HCT116 (cell line): ENCODE results near the gene USP32. TPM values are rescaled to one million over a fixed set of nuclear protein-coding genes. Genes with fewer than 3 reads are reported as not detected.

ENCODE experiments used
- ATAC-seq: fragments of 200-7000 bp; cut with Tn5 transposase; 2 replicates; pipeline ENCODE4 v1.9.1; 2020; ENCODE audit warnings: mild to moderate bottlenecking, moderate library complexity
- BruUV-seq: library from RNA; stranded (reverse); fragments of 400-500 nt; replicated peaks from 2 replicates; lab custom pipeline; 2021; lab: Mats Ljungman, UMichigan
- CTCF ChIA-PET: fragments of 300-600 bp; sonication (Branson Sonifier 250); formaldehyde crosslinking; loops from one replicate; lab custom pipeline; 2021; ENCODE audit warnings: antibody characterized with exemption; lab: Charles Lee
- POLR2A ChIA-PET: fragments of 300-600, 350-600 bp; sonication (Branson Sonifier 250); formaldehyde crosslinking; loops from one replicate; lab custom pipeline; 2021; ENCODE audit warnings: antibody characterized with exemption; lab: Charles Lee
- RAD21 ChIA-PET, 2 experiments: fragments of 300-600 bp; sonication (Branson Sonifier 250); formaldehyde crosslinking; loops; one replicate each; lab custom pipeline; 2023; ENCODE audit warnings: low total read pairs in 2 of 2; ENCODE audit not compliant: uncharacterized antibody in 2 of 2, unreplicated experiment in 2 of 2, low non-redundant PET in 1 of 2; lab: Charles Lee
- DNase-seq: peaks from one replicate; pipeline ENCODE4 v3.0.0-alpha.2; 2010; ENCODE audit warnings: low read depth, low spot score
- H2AFZ ChIP-seq: fragments of 200-600 bp; shearing (Covaris generic), sonication (generic); 2 replicates; pipeline ENCODE4 v1.6.1; 2017; ENCODE audit warnings: low read depth, mixed run types, mixed read lengths, antibody characterized with exemption, low read length; ENCODE audit not compliant: poor library complexity, severe bottlenecking
- H3K27ac ChIP-seq: 2 replicates; pipeline ENCODE4 v1.5.1; 2012; ENCODE audit warnings: low read depth, low read length
- H3K27me3 ChIP-seq: fragments of 200-600 bp; sonication (generic); 2 replicates; pipeline ENCODE4 v1.6.1; 2016; ENCODE audit warnings: mixed run types, low read length, mixed read lengths; ENCODE audit not compliant: insufficient read depth
- H3K36me3 ChIP-seq, 2 experiments: fragments of 200-500 bp in 1 of 2; fragments of 200-600 bp in 1 of 2; sonication (Bioruptor generic) in 1 of 2; sonication (generic) in 1 of 2; 2 replicates each; pipeline versions ENCODE4 v1.5.1 to v1.6.1; 2014 to 2016; ENCODE audit warnings: low read length in 2 of 2, inconsistent platforms in 1 of 2, mixed read lengths in 1 of 2, mixed run types in 1 of 2; ENCODE audit not compliant: insufficient read depth in 2 of 2, control insufficient read depth in 1 of 2
- H3K4me1 ChIP-seq, 2 experiments: fragments of 200-600 bp in 1 of 2; sonication (generic) in 1 of 2; 2 replicates each; pipeline versions ENCODE4 v1.5.1 to v1.6.1; 2012 to 2017; ENCODE audit warnings: low read length in 2 of 2, inconsistent platforms in 1 of 2, mild to moderate bottlenecking in 1 of 2, mixed read lengths in 1 of 2, mixed run types in 1 of 2, moderate library complexity in 1 of 2; ENCODE audit not compliant: insufficient read depth in 2 of 2, control insufficient read depth in 1 of 2
- H3K4me2 ChIP-seq: fragments of 200-600 bp; sonication (generic); 2 replicates; pipeline ENCODE4 v1.6.1; 2017; ENCODE audit warnings: mixed run types, low read length, mixed read lengths
- H3K4me3 ChIP-seq, 2 experiments: fragments of 200-600 bp in 1 of 2; sonication (generic) in 1 of 2; replicated peaks in 1 of 2; 2 replicates each; pipeline ENCODE4 v1.5.1; 2011 to 2016; ENCODE audit warnings: low read length in 2 of 2, control low read depth in 1 of 2, low read depth in 1 of 2, mild to moderate bottlenecking in 1 of 2, mixed read lengths in 1 of 2, mixed run types in 1 of 2
- H3K79me2 ChIP-seq: fragments of 200-600 bp; sonication (generic); 2 replicates; pipeline ENCODE4 v1.6.1; 2017; ENCODE audit warnings: mild to moderate bottlenecking, mixed run types, low read length, moderate library complexity, mixed read lengths; ENCODE audit not compliant: insufficient read depth
- H3K9ac ChIP-seq: fragments of 200-600 bp; sonication (generic); 2 replicates; pipeline ENCODE4 v1.6.1; 2016; ENCODE audit warnings: low read length, mixed read lengths
- H3K9me2 ChIP-seq: fragments of 200-600 bp; sonication (generic), shearing (Covaris generic); 2 replicates; pipeline ENCODE4 v1.6.1; 2017; ENCODE audit warnings: mixed run types, mild to moderate bottlenecking, moderate library complexity; ENCODE audit not compliant: insufficient read depth
- H3K9me3 ChIP-seq, 2 experiments: fragments of 200-500 bp in 1 of 2; fragments of 200-600 bp in 1 of 2; sonication (Bioruptor generic) in 1 of 2; sonication (generic) in 1 of 2; 2 replicates each; pipeline ENCODE4 v1.6.1; 2014 to 2017; ENCODE audit warnings: low read length in 2 of 2, mixed read lengths in 2 of 2, inconsistent platforms in 1 of 2, low read depth in 1 of 2, mild to moderate bottlenecking in 1 of 2, mixed run types in 1 of 2, moderate library complexity in 1 of 2; ENCODE audit not compliant: control insufficient read depth in 1 of 2, insufficient read depth in 1 of 2
- H4K20me1 ChIP-seq: fragments of 200-600 bp; sonication (generic), shearing (Covaris generic); 2 replicates; pipeline ENCODE4 v1.6.1; 2017; ENCODE audit warnings: mixed run types, mild to moderate bottlenecking, moderate library complexity; ENCODE audit not compliant: insufficient read depth
- EGR1 ChIP-seq: IDR thresholded peaks from 2 replicates; pipeline ENCODE4 v1.6.1; 2012; ENCODE audit warnings: low read depth
- ELF1 ChIP-seq: IDR thresholded peaks from 2 replicates; pipeline ENCODE4 v1.6.1; 2012; ENCODE audit warnings: low read depth, borderline replicate concordance
- EZH2 ChIP-seq: fragments of 200-600 bp; sonication (generic); IDR thresholded peaks from 2 replicates; pipeline ENCODE4 v1.6.1; 2017; ENCODE audit warnings: antibody characterized with exemption, mixed run types
- FOSL1 ChIP-seq: IDR thresholded peaks from 2 replicates; pipeline ENCODE4 v1.6.1; 2012; ENCODE audit warnings: low read depth
- JUND ChIP-seq: IDR thresholded peaks from 2 replicates; pipeline ENCODE4 v1.6.1; 2012
- POLR2A ChIP-seq: IDR thresholded peaks from 2 replicates; pipeline ENCODE4 v1.7.0; 2011; ENCODE audit warnings: borderline replicate concordance; ENCODE audit not compliant: insufficient read depth, insufficient read length; ENCODE audit errors: extremely low read depth
- SIN3A ChIP-seq: IDR thresholded peaks from 2 replicates; pipeline ENCODE4 v1.6.1; 2012; ENCODE audit warnings: low read depth
- SRF ChIP-seq: IDR thresholded peaks from 2 replicates; pipeline ENCODE4 v1.6.1; 2012; ENCODE audit warnings: low read depth
- TCF7L2 ChIP-seq: IDR thresholded peaks from 2 replicates; pipeline ENCODE4 v1.7.0; 2011; ENCODE audit warnings: borderline replicate concordance, inconsistent platforms; ENCODE audit not compliant: insufficient read depth, insufficient read length; ENCODE audit errors: extremely low read depth
- ZNF274 ChIP-seq: fragments of 200-500 bp; sonication (Bioruptor generic); IDR thresholded peaks from 2 replicates; pipeline ENCODE4 v1.6.1; 2014; ENCODE audit warnings: mild to moderate bottlenecking, low read depth, low read length, inconsistent platforms
- intact Hi-C: fragments of 100-400 bp; cut with micrococcal nuclease; formaldehyde crosslinking; loops from 2 replicates; pipeline ENCODE4 v1.10.0; 2022
- total RNA-seq: library from RNA; stranded (reverse); gene quantifications from one replicate; pipeline ENCODE4 v1.2.1, GENCODE V29; 2021; ENCODE audit not compliant: unreplicated experiment
- TF ChIP-seq, protein P1 (sequence below): IDR thresholded peaks from 2 replicates; pipeline ENCODE4 v1.6.1; 2011; ENCODE audit warnings: mild to moderate bottlenecking, low read length, moderate library complexity; ENCODE audit not compliant: insufficient replicate concordance; ENCODE audit errors: extremely low read depth
- TF ChIP-seq, protein P2 (sequence below): IDR thresholded peaks from 2 replicates; pipeline ENCODE4 v1.6.1; 2012
- TF ChIP-seq, protein P3 (sequence below): IDR thresholded peaks from 2 replicates; pipeline ENCODE4 v1.6.1; 2012

The USP32 gene
- total RNA-seq, 1 experiment from 2014 or later: 67.0 TPM

DNA sequence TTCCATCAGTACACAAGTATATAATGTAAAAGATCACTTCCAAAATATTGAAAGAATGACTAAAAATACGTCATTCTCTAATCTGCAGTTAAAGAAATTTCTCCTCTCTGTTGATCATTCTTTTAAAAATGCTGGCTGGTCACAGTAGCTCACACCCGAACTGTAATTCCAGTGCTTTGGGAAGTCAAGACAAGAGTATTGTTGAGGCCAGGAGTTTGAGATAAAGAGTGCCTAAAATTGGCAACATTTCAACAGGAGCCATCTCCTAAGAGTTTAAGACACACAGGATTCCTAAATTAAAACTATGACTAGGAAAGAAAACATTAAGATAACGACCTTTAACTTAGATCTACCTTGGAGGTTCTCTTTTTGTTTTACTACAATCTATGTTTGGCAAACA is 4.5 kb upstream of the USP32 start (continued):
- TF ChIP-seq, protein P1, sequence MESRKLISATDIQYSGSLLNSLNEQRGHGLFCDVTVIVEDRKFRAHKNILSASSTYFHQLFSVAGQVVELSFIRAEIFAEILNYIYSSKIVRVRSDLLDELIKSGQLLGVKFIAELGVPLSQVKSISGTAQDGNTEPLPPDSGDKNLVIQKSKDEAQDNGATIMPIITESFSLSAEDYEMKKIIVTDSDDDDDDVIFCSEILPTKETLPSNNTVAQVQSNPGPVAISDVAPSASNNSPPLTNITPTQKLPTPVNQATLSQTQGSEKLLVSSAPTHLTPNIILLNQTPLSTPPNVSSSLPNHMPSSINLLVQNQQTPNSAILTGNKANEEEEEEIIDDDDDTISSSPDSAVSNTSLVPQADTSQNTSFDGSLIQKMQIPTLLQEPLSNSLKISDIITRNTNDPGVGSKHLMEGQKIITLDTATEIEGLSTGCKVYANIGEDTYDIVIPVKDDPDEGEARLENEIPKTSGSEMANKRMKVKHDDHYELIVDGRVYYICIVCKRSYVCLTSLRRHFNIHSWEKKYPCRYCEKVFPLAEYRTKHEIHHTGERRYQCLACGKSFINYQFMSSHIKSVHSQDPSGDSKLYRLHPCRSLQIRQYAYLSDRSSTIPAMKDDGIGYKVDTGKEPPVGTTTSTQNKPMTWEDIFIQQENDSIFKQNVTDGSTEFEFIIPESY: no peak
- TF ChIP-seq SIN3A (no peak), TCF7L2 (no peak), FOSL1 (no peak), SRF (no peak), POLR2A (no peak), EZH2 (no peak), ELF1 (no peak), ZNF274 (no peak), EGR1 (no peak), JUND (no peak)
- TF ChIP-seq, protein P2, sequence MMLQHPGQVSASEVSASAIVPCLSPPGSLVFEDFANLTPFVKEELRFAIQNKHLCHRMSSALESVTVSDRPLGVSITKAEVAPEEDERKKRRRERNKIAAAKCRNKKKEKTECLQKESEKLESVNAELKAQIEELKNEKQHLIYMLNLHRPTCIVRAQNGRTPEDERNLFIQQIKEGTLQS: no peak
- TF ChIP-seq, protein P3, sequence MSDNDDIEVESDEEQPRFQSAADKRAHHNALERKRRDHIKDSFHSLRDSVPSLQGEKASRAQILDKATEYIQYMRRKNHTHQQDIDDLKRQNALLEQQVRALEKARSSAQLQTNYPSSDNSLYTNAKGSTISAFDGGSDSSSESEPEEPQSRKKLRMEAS: no peak

DNA sequence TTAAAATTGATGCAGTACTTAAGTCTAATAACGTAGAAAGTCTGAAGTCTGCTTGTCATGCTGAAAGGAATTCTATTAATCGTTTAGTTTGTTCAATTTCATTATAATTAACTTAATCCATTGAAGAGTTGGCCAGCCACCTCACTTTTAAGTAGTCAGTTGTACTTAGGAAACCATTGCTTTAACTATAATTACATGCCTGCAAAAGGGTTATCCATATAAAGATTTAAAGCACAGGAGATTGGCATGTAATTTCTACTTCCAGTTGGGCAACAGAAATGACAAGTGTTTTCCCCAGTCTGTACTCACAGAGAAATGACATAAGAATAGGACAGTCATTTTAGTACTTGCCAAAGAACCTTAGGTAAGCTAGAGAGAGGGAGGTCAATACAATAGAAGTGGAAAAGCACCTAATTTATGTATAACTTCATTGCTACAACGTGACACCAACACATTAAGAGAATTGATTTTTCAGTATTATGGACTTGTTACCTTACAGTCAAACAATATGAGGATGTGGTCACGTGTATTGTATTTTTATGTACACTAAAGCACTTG is 3.7 kb upstream of the USP32 start:
- CTCF ChIA-PET: no interaction called here
- no peak for TF ChIP-seq POLR2A
- TF ChIP-seq ELF1: no peak
- TF ChIP-seq SIN3A: no peak
- RAD21 ChIA-PET: no interaction called here

More for the DNA sequence above, 3.7 kb upstream of the USP32 start:
- no peaks in the 10 kb centered on the region for H3K9me3 ChIP-seq
- peaks cover 12% of the 10 kb centered on the region for H3K79me2 ChIP-seq
- H3K36me3 ChIP-seq: no peaks in the 10 kb centered on the region
- no peak overlapping the region for H3K4me2 ChIP-seq
- POLR2A ChIA-PET: no interaction called here
- intact Hi-C loops: no loop called here
- ATAC-seq (no peak), DNase-seq (no peak)
- H3K4me1 ChIP-seq: peaks cover 12 to 28% of the 10 kb centered on the region in 2 experiments
- H3K27ac ChIP-seq: no peak overlapping the region
- H3K4me3 ChIP-seq: no peak overlapping the region
- H3K27me3 ChIP-seq: no peaks in the 10 kb centered on the region
- no peak overlapping the region for H2AFZ ChIP-seq
- H3K9ac ChIP-seq: no peak overlapping the region
- H3K9me2 ChIP-seq: no peaks in the 10 kb centered on the region
- no TSS peak for BruUV-seq
- no peaks in the 10 kb centered on the region for H4K20me1 ChIP-seq
